HepG2 (cell line): ENCODE results near the gene CRHR1.

Experiments used
- CTCF ChIP-seq: sonication (generic); formaldehyde crosslinking; IDR thresholded peaks from 2 replicates; pipeline ENCODE4 v1.5.0; 2020; ENCODE audit warnings: mild to moderate bottlenecking, missing genetic modification reagents, moderate library complexity
- PAF1 ChIP-seq: IDR thresholded peaks from 2 replicates; pipeline ENCODE4 v1.6.1; 2016; ENCODE audit warnings: missing genetic modification reagents, missing compliant biosample characterization
- ZNF274 ChIP-seq: sonication (generic); formaldehyde crosslinking; IDR thresholded peaks from 2 replicates; pipeline ENCODE4 v1.5.1; 2020; ENCODE audit warnings: mild to moderate bottlenecking, missing genetic modification reagents

GRCh38 chr17:45753645-45754225 lies 30.4 kb upstream of the CRHR1 start:
- TF ChIP-seq CTCF (CRISPR knock-in tag) = no peak
- TF ChIP-seq PAF1 = no peak
- no peak for TF ChIP-seq ZNF274
